NCI-H2107 (cell line): ENCODE measurements around the gene DAAM2.
A peak's percentile ranks its signal among the peaks of the same experiment; 100 is the strongest.

ENCODE experiments used
- DNase-seq: peaks from one replicate; lab custom pipeline; 2025; lab: John Stamatoyannopoulos, UW

DAAM2 gene

GRCh38 chr6:39887692-39888450 lies 95.7 kb downstream of the DAAM2 start:
- DNase-seq, result no peak

GRCh38 chr6:39889229-39889628 lies 97.1 kb downstream of the DAAM2 start:
- no peak for DNase-seq

GRCh38 chr6:39891353-39891752 lies 99.2 kb downstream of the DAAM2 start:
- DNase-seq, result no peak

GRCh38 chr6:39891976-39892375 lies 99.8 kb downstream of the DAAM2 start:
- DNase-seq, result no peak

GRCh38 chr6:39892490-39893129 lies 100.4 kb downstream of the DAAM2 start:
- peak; percentile 16 for DNase-seq

- DNase-seq, result no peak
These were observed 101.1 kb downstream of the DAAM2 start for GRCh38 chr6:39893286-39893685.

GRCh38 chr6:39896701-39897100 lies 104.5 kb downstream of the DAAM2 start:
- no peak for DNase-seq

- DNase-seq, result no peak
These were observed 105.5 kb downstream of the DAAM2 start for GRCh38 chr6:39897698-39898097.

GRCh38 chr6:39898625-39899024 lies 106.4 kb downstream of the DAAM2 start:
- no peak for DNase-seq

- DNase-seq, result no peak
These were observed 107.5 kb downstream of the DAAM2 start for GRCh38 chr6:39899554-39900295.

- DNase-seq, result no peak
These were observed 109.0 kb downstream of the DAAM2 start for GRCh38 chr6:39901116-39901655.

- no peak for DNase-seq
These were observed 109.5 kb downstream of the DAAM2 start for GRCh38 chr6:39901670-39902069.

GRCh38 chr6:39902136-39902535 lies 110.0 kb downstream of the DAAM2 start:
- no peak for DNase-seq

- no peak for DNase-seq
These were observed 110.8 kb downstream of the DAAM2 start for GRCh38 chr6:39902786-39903465.

- DNase-seq, result no peak
These were observed 111.5 kb downstream of the DAAM2 start for GRCh38 chr6:39903656-39904055.

GRCh38 chr6:39904946-39905639 lies 112.9 kb downstream of the DAAM2 start:
- DNase-seq, result no peak

- DNase-seq, result no peak
These were observed 113.4 kb downstream of the DAAM2 start for GRCh38 chr6:39905640-39905975.

GRCh38 chr6:39906318-39906761 lies 114.2 kb downstream of the DAAM2 start:
- DNase-seq, result no peak

- no peak for DNase-seq
These were observed 115.8 kb downstream of the DAAM2 start for GRCh38 chr6:39907871-39908575.

- DNase-seq, result no peak
These were observed 116.8 kb downstream of the DAAM2 start for GRCh38 chr6:39908838-39909583.
